Iris pigment epithelial cell (primary cell): ENCODE data around the gene HAUS2.

Source experiments
- DNase-seq: peaks from one replicate; pipeline ENCODE4 v3.0.0-alpha.2; 2011; ENCODE audit warnings: low read depth

HAUS2 gene

GRCh38 chr15:42608752-42609488 lies 60.3 kb downstream of the HAUS2 start:
- DNase-seq, result no peak

DNA sequence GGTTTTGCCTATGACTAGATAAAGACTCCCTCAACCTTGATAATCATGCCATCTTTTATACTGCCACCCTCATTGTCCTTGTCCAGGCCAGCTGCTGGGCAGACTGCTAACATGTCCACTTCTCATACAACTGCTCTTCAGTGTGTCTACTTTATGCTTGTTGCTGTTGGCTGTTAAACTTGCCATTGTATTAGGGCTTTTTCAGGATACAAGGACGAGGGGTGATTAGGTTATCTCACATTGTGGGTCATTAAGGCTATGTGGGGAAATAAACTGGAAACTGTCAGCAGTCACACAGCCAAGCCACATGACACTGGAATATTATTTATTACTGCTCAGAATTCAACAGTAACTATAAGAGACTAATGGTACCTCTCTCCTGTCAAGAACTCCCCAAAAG lies 62.9 kb downstream of the HAUS2 start:
- no peak for DNase-seq

GRCh38 chr15:42612367-42612912 lies 63.8 kb downstream of the HAUS2 start:
- DNase-seq, result no peak

- DNase-seq, result no peak
Measured at GRCh38 chr15:42616107-42616506, 67.5 kb downstream of the HAUS2 start.
